ENCODE results near the gene GLRX.

- TF ChIP-seq POLR2AphosphoS5 (IDR thresholded peaks at IDR 0.05; ENCODE audit: borderline replicate concordance, low read depth, low read length): no peak
- TF ChIP-seq EZH2 (IDR thresholded peaks at IDR 0.05): no peak
- no peak for TF ChIP-seq FOXP2 (optimal IDR thresholded peaks at IDR 0.05; ENCODE audit: control extremely low read depth, extremely low read length, insufficient read depth)
Measured at GRCh38 chr5:95868136-95868535, 45.6 kb upstream of the GLRX start.

Measured in SK-N-MC (cell line).